COLO668 (cell line): Measurements from ENCODE around the gene SBF2.
"Not testable (repeated sequence)": the region's sequence is repeated elsewhere in the genome, so short reads cannot be mapped to it uniquely, and the experiment has no call there.

Experiments used
- DNase-seq: peaks from one replicate; lab custom pipeline; 2025; ENCODE audit not compliant: unreplicated experiment; lab: John Stamatoyannopoulos, UW

SBF2 gene

DNA sequence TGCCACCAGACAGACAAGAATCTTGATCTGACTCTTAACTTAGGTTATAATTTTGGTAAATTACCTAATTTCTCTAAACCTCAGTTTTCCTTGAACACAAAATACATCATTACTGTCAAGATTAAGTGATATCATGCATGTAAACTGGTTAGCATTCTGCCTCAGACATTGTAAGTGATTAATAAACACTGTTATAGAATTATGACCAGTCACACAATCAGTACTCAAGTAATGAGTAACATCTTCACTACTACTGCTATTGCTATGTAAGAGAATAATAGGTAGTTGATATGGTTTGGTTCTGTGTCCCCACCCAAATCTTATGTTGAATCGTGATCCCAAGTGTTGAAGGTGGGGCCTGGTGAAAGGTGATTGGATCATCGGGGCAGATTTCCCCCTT is 218.9 kb downstream of the SBF2 start:
- no peak for DNase-seq

- no peak for DNase-seq
Measured at GRCh38 chr11:10072841-10073240, 221.2 kb downstream of the SBF2 start.

DNA sequence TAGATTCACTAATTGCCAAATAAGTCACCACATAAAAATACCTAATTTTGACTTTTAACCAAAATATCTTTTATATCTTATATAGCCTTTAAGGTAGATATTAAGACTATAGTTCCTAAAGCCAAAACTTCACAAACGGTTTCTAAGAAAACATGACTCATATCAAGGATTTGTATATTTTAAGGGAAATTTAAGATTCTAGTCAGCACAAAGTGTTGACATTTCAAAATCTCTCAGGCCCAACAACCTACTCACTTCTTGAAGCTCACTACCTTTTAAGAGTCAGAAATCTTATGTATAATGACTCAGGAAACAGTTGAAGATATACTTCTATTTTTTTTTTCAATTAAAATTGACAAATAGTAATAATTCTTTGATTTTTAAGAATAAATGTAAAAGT is 221.9 kb downstream of the SBF2 start:
- no peak for DNase-seq

DNA sequence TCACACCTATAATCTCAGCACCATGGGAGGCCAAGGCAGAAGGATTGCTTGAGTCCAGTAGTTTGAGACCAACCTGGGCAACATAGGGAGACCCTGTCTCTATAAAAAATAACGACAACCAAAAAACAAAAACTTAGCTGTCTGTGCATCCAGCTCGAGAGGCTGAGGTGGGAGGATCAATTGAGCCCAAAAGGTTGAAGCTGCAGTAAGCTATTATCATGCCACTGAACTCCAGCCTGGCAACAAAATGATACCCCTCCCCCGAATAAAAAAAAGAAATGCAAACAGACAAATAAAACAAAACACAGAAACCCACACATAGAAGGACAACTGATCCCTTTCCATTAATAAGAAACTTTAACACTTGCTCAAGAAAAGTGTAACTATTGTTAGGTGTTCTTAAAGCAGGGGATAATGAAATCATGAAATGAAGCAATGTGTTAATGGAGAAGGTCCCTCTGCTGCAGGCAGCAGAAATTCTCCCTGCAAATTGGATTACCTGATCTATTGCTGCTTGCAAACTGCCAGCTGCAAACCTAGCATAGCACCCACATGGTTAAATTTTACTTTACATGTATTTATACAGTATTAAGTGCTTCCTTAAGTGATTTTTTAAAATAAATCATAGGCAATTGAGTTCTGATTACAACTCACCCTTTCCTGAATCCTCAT is 226.3 kb downstream of the SBF2 start:
- no peak for DNase-seq

DNA sequence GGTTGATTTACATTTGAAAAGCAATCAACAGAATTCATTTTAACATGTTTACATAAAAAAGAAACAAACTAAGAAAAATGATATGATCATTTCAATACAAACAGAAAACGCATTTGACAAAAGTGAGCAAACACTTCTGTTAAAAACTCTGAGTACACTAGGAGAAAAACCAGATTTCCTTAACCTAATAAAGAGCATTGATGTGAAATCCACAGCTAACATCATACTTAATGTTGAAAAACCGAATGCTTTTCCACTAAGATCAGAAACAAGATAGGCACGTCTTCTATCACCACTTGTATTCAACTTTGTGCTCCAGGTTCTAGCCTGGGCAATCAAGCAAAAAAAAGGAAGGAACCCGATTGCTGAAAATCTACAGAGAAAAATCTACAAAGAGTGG is 227.6 kb downstream of the SBF2 start:
- DNase-seq = no peak

DNA sequence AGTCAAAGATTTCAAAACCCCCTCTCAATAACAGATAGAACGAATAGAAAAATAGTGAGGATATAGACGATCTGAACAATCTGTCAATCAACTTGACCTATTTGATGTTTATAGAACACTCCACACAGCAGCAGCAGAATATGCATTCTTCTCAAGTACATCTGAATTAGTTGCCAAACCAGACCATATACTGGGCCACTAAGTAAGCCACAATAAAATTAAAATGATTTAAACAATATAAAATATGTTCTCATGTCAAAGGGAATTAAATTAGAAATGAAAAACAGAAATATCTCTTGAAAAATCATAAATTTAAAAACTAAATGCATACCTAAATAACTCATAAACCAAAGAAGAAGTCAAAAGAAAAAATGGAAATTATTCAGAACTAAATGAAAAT is 229.2 kb downstream of the SBF2 start:
- DNase-seq = no peak

DNA sequence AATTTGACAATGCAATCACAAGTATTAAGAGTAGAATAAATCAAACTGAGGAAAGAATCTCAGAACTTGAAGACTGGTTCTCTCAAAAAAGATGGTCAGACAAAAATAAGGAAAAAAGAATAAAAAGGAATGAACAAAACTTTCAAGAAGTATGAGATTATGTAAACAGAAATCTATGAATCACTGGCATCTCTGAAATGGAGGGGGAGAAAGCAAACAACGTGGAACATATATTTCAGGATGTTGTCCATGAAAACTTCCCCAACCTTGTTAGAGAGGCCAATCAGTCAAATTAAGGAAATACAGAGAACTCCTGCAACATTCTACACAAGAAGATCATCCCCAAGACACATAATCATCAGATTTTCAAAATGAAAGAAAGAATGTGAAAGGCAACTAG is 235.7 kb downstream of the SBF2 start:
- DNase-seq = no peak

DNA sequence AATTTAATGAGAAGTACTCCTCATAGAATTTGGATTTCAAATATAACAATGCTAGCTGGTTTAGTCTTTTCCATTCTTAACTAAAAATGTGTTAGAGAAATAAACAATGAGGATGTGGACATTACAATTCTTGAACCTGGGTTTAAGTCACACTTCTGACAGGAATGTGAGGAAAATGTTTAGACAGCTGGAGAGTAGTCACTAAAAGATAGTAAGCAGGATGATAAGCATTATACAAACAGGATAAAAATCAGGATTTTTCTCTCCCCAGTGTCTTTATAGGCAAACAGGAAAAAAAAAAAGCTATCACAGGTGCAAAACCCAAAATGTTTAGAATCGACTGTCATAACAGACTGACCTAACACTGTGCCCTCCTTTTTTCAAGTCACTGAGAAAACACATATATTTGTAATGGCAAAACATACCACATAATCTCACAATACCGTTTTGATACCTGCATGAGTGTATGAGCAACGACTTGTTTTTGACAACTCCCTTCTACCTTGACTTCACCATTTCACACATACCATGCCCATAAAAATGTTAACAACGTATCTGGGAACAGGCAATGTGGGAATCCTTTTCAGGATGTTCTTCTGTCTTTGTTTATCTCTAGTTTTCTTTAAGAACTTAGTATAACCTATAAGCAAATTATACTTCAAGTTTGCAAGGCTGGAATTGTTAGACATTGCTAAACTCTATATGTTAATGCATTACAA is 242.0 kb downstream of the SBF2 start:
- DNase-seq = no peak

GRCh38 chr11:10050561-10050960 is 243.5 kb downstream of the SBF2 start:
- no peak for DNase-seq

DNA sequence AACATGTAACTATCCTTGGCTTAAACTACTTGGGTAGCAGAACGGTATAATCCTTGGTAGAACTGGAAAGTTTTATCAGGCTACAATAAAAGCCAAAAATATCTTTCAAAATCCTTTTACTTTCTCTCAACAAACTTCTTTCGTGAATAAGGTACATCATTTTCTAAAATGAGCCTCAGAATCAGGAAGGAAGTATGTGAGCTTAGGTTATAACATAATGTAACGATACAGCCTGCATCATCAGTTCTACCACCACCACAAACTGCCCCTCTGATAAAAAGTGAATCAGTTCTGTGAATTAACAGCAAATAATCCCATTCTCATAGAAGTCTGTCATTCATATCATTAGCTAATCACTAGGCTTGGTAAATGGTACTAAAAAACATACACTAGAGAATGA is 244.3 kb downstream of the SBF2 start:
- DNase-seq = no peak

GRCh38 chr11:10048350-10048749 is 245.7 kb downstream of the SBF2 start:
- no peak for DNase-seq

DNA sequence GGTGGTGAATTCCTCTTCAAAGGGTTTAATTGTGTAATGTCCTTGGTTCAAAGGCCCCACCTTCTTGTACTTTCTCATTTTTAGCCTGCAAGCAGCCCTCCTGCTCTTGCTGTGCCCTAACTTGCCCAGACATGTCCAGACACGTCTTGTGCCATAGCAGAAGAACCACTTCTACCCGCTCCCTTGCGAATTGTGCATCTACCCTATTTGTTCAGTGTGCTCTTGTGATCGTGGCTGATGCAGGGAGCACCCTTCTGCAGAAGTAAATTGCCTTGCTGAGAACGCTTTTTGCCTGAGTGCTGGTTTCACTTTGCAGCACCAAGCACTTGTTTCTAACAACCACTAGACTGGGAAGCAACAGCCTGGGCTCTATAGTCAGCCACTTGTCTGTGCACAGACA is 249.4 kb downstream of the SBF2 start:
- no peak for DNase-seq

DNA sequence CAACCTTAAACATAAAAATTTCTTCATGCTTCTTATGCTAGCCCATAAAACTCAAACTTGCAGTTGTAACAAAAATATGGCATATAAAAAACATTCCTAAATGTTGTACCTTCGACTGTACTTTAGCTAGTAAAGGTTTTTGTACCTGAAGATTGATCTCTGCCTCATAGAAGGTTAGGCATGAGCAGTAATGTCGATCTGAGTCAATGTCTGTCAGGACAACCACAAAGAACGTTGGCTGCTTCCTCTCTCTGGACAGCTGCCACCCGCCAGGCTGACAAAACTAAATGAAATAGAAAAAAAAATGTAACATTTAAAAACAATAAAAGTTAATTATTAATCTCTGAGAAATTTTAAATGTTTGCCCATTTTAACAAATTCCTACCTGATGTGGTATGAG is 251.3 kb downstream of the SBF2 start:
- no peak for DNase-seq

GRCh38 chr11:10041748-10042446 is 252.1 kb downstream of the SBF2 start:
- DNase-seq = no peak

DNA sequence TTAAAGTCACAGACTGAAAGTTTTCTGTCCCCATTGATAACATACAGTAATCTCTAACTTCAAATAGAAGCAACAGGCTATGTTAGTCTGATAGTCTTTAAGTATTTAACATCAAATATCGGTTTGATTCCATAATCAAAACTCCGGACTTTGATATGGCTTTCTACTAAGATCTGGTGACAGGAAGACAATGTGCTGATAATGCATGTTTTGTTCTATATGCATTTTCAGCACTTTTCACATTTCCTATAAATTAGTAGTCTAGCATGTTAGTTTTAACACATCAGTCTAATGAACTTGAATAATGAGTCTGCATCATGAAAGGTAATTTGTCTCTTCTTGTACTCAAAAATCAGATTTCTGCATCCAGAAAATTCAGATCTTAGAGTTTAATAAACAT is 252.7 kb downstream of the SBF2 start:
- no peak for DNase-seq

DNA sequence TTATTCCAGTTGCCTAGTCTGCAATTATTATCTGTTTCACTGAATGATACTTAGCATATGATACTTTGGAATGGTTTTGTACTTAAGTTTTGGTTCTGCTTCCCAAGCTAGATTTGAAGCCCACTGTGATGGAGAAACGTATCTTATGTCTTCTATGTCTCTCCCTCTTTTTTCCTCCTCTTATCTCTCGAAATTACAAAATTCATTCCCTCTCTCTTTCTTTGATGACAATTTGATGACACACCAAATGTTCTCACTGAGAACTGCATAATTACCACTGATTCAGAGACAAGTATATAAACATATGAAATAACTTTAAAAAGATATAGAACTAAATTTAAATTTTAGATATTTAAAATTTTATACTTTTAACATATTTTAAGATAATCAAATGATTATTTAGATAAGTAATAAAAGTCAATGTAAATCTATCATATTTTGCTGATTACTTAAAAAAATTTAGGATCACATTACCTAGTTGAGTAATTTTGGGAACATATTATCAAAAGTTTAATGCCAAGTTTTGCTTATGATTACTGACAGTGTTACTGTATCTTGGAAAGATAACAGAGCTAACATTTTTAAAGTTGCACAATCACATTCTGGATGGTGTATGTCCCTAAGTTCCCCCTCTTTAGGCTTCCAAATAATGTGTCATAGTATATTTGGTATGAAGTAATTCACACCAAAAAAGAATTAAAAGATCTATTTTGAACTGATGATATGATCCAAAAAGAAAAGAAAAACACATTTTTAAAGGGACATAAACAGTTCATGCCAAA is 255.3 kb downstream of the SBF2 start:
- DNase-seq = no peak

DNA sequence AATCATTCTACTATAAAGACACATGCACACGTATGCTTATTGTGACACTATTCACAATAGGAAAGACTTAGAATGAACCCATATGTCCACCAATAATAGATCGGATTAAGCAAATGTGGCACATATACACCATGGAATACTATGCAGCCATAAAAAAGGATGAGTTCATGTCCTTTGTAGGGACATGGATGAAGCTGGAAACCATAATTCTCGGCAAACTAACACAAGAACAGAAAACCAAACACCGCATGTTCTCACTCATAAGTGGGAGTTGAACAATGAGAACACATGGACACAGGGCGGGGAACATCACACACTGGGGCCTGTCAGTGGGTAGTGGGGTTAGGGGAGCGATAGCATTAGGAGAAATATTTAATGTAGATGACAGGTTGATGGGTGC is 258.1 kb downstream of the SBF2 start:
- not testable (repeated sequence) for DNase-seq

DNA sequence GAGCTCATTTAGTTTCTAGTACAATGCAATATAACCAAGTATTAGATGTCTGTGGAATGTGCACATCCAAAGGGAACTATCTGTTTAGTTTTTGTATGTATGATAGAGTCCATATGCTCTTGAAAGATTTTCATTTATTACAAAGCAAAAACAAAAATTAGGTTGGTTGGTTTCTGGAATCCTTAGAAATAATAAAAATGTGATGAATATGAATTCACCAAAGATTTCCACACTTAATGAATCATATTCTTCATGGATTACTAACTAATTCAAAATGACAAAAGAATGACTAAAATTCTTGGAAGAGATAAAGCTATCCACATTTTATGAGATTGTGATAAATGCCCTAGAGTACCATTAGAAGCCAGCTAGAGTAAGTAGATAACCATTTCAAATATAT is 261.1 kb downstream of the SBF2 start:
- DNase-seq = no peak

DNA sequence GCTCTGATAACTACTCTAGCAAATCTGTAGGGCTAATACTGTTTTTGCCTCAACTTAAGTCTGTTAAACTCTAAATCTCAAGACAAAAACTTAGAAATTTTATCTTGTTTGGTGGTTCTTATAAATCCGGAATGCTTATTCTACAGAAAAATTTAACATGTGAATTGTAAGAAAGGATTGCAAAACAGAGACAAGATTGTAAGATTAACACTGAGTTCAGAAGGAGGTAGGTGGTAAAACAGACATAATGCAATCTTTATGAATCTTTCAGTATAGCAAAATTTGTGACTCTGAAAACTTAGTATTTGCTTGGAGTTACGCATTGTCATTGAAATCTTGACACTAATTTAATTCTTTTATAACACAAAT is 263.9 kb downstream of the SBF2 start:
- no peak for DNase-seq

GRCh38 chr11:10029386-10030121 is 264.5 kb downstream of the SBF2 start:
- DNase-seq = no peak

DNA sequence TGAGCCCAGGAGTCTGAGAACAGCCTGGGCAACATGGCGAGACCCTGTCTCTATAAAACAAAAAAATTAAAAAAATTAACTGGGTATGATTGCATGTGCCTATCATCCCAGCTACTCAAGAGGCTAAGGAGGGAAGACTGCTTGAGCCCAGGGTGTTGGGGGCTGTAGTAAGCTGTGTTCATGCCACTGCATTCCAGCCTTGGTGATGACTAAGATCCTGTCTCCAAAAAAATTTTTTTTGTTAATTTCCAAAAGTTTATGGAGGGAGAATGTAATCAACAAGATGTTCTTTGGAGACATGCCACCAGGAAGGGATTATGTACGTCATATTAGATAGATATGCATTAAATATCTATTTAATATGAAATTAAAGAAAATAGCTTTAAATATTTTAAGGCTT is 267.5 kb downstream of the SBF2 start:
- DNase-seq = no peak
